Measurements from ENCODE around the gene KRT39. TPM values are rescaled to one million over a fixed set of nuclear protein-coding genes. Genes with fewer than 3 reads are reported as not detected.

Gene KRT39
- total RNA-seq, 1 experiment from 2014 or later: not detected

DNA sequence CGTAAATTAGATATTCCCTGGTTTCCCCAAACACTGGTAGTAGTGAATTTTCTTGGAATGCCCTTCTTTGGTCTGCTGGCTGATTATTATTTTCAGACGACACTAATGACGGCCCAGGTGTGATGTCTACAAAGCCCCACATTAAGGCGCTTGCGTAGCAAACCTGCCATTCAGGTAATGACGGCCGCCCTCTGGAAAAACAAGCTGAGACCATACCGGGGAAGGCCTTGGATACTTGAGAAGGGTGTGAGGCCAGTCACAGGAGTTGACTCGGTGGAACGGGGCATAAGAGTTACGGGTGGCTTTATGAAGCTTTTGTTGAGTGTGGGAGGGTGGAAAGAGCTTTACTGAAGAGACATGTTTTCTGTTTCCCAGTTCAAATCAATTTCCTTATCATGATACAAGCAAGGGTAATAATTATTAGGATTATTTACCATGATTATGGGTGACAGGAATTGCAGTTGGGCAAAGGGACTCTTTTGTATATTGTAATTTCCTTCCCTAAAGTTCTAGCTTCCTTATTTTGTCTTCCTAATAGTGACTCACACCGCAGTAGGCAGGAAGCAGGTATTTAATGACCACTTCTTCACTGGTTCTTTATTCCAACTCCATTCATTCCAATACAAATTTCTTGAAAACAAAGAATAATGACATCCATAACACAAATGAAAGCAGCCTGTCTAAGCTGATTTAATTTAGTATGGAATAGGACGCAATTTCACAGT, 54.1 kb downstream of the KRT39 start:
- in situ Hi-C loops (cut with HindIII; ENCODE audit: low pct_unique_long_range_greater_than_20kb, low sequenced_read_pairs): no loop called here
- CTCF ChIA-PET: no interaction called here

GRCh38 chr17:40910441-40910841, 56.3 kb downstream of the KRT39 start:
- H3K27me3 ChIP-seq (ENCODE audit: control insufficient read depth, insufficient read depth, low read length): no peaks in the 10 kb centered on the region; the same call in 1 of the 2 replicates
- H3K36me3 ChIP-seq (ENCODE audit: control insufficient read depth, insufficient read depth, low read length): no peaks in the 10 kb centered on the region
- intact Hi-C loops (cut with micrococcal nuclease; ENCODE audit: unreplicated experiment): no loop called here
- BruUV-seq (replicated peaks): no TSS peak
- TF ChIP-seq REST (IDR thresholded peaks at IDR 0.05; ENCODE audit: insufficient read depth in 1 of 2, low read depth in 2 of 2, low read length in 1 of 2) (no peak), POLR2AphosphoS5 (IDR thresholded peaks at IDR 0.05; ENCODE audit: low read depth, low read length) (no peak), SIN3A (IDR thresholded peaks at IDR 0.05; ENCODE audit: borderline replicate concordance, insufficient read depth, low read depth, low read length) (no peak), TCF7L2 (IDR thresholded peaks at IDR 0.05; ENCODE audit: low read depth, low read length) (no peak), CTCF (IDR thresholded peaks at IDR 0.05) (no peak)
- ATAC-seq (no peak), DNase-seq (ENCODE audit: low read depth, low spot score) (no peak)
- ChIA-PET CTCF (interaction anchor here (0.7 to 2.1 kb wide), 3 partner anchors 108 to 638 kb away, joined by 3 to 11 read pairs (median 3); no protein-coding TSS in a partner anchor), POLR2A (no interaction called here)
- peak overlapping the region; percentile 41; the same call in 1 of the 2 replicates for H3K27ac ChIP-seq (ENCODE audit: low read length)
- H3K4me1 ChIP-seq (ENCODE audit: control insufficient read depth, insufficient read depth, low read length): peaks cover 8% of the 10 kb centered on the region; the same call in 1 of the 2 replicates
- no peaks in the 10 kb centered on the region for H3K9me3 ChIP-seq (ENCODE audit: control insufficient read depth, insufficient read depth, low read depth, low read length)
- in situ Hi-C loops (cut with HindIII; ENCODE audit: low pct_unique_long_range_greater_than_20kb, low sequenced_read_pairs): no loop called here
- no peak overlapping the region for H3K4me3 ChIP-seq (ENCODE audit: low read depth in 2 of 2, low read length in 2 of 2)

More for the DNA sequence above, 54.1 kb downstream of the KRT39 start:
- intact Hi-C loops (cut with micrococcal nuclease; ENCODE audit: unreplicated experiment): no loop called here
- Histone ChIP-seq H3K4me1 (ENCODE audit: control insufficient read depth, insufficient read depth, low read length) (peaks cover 8% of the 10 kb centered on the region; the same call in 1 of the 2 replicates), H3K27ac (ENCODE audit: low read length) (no peak overlapping the region), H3K36me3 (ENCODE audit: control insufficient read depth, insufficient read depth, low read length) (no peaks in the 10 kb centered on the region), H3K27me3 (ENCODE audit: control insufficient read depth, insufficient read depth, low read length) (no peaks in the 10 kb centered on the region; the same call in 1 of the 2 replicates), H3K9me3 (ENCODE audit: control insufficient read depth, insufficient read depth, low read depth, low read length) (no peaks in the 10 kb centered on the region), H3K4me3 (ENCODE audit: low read depth in 2 of 2, low read length in 2 of 2) (no peak overlapping the region)
- no peak for DNase-seq (ENCODE audit: low read depth, low spot score)
- no peak for ATAC-seq
- POLR2A ChIA-PET: interaction anchor here (0.5 kb wide), 1 partner anchor 521 kb away, joined by 6 read pairs; no protein-coding TSS in a partner anchor
- TF ChIP-seq SIN3A (IDR thresholded peaks at IDR 0.05; ENCODE audit: borderline replicate concordance, insufficient read depth, low read depth, low read length) (no peak), TCF7L2 (IDR thresholded peaks at IDR 0.05; ENCODE audit: low read depth, low read length) (no peak), REST (IDR thresholded peaks at IDR 0.05; ENCODE audit: insufficient read depth in 1 of 2, low read depth in 2 of 2, low read length in 1 of 2) (no peak), CTCF (IDR thresholded peaks at IDR 0.05) (no peak), POLR2AphosphoS5 (IDR thresholded peaks at IDR 0.05; ENCODE audit: low read depth, low read length) (no peak)
- no TSS peak for BruUV-seq (replicated peaks)
